Right atrium auricular region (tissue), 2 donors: Measurements from ENCODE around the gene MFGE8. TPM values are rescaled to one million over a fixed set of nuclear protein-coding genes. Genes with fewer than 3 reads are reported as not detected.

Source experiments
- DNase-seq: peaks from one replicate; pipeline ENCODE4 v3.0.0-alpha.2; 2019; ENCODE audit warnings: low spot score
- H3K27ac ChIP-seq, 2 donors: fragments of 200-600 bp; sonication (generic); 1 replicate in 1 of 2; 2 replicates in 1 of 2; pipeline ENCODE4 v1.5.1; 2016 to 2019
- H3K27me3 ChIP-seq, 2 donors: fragments of 200-600 bp; sonication (generic); one replicate each; pipeline versions ENCODE4 v1.5.1 to v1.6.0; 2017 to 2019
- H3K36me3 ChIP-seq: fragments of 200-600 bp; sonication (generic); one replicate; pipeline ENCODE4 v1.5.1; 2016
- H3K4me1 ChIP-seq, 2 donors: fragments of 200-600 bp; sonication (generic); one replicate each; pipeline versions ENCODE4 v1.5.1 to v1.6.0; 2017 to 2019
- H3K4me3 ChIP-seq, 2 donors: fragments of 200-600 bp; sonication (generic); 1 replicate in 1 of 2; 2 replicates in 1 of 2; pipeline ENCODE4 v1.5.1; 2017 to 2019; ENCODE audit warnings: mild to moderate bottlenecking in 1 of 2, moderate library complexity in 1 of 2
- H3K9me3 ChIP-seq, 2 donors: fragments of 200-600 bp; sonication (generic); one replicate each; pipeline ENCODE4 v1.5.1; 2019
- CTCF ChIP-seq, 2 donors: fragments of 200-600 bp; sonication (generic); IDR thresholded peaks; one replicate each; pipeline ENCODE4 v1.5.1; 2019; ENCODE audit warnings: antibody characterized with exemption in 2 of 2
- total RNA-seq, 2 donors: library from RNA; depleted of rRNA; stranded (reverse); fragments of >200 nt; gene quantifications; one replicate each; pipeline ENCODE4 v1.1.0, GENCODE V29; 2016

The MFGE8 gene
- total RNA-seq: 100 to 1,000 TPM; 341 to 552 TPM

GRCh38 chr15:88913017-88913849 lies at the start of gene MFGE8:
MFGE8 (minus strand) TSS chr15:88913379; CDS start chr15:88913319, 60 bp downstream.
- Histone ChIP-seq H3K9me3 (no peaks in the 10 kb centered on the region), H3K4me1 (peaks cover 0 to 50% of the 10 kb centered on the region in 2 donors), H3K27ac (peak within 1 kb of the TSS; percentile 91 to 97), H3K36me3 (peaks cover 24% of the 10 kb centered on the region), H3K27me3 (no peaks in the 10 kb centered on the region), H3K4me3 (peak within 1 kb of the TSS; percentile 78 to 80)
- no peak for DNase-seq
- peak in 1 of 2 donors; percentile 45 for TF ChIP-seq CTCF (IDR thresholded peaks at IDR 0.05)

- Histone ChIP-seq H3K4me3 (no peak overlapping the region), H3K4me1 (peaks cover 0 to 4% of the 10 kb centered on the region in 2 donors), H3K36me3 (no peaks in the 10 kb centered on the region), H3K9me3 (peaks cover 0 to 9% of the 10 kb centered on the region in 2 donors), H3K27me3 (no peaks in the 10 kb centered on the region), H3K27ac (no peak overlapping the region)
- no peak for TF ChIP-seq CTCF (IDR thresholded peaks at IDR 0.05)
- DNase-seq: no peak
Observed at GRCh38 chr15:88959445-88959844, 46.3 kb upstream of the MFGE8 start.

DNA sequence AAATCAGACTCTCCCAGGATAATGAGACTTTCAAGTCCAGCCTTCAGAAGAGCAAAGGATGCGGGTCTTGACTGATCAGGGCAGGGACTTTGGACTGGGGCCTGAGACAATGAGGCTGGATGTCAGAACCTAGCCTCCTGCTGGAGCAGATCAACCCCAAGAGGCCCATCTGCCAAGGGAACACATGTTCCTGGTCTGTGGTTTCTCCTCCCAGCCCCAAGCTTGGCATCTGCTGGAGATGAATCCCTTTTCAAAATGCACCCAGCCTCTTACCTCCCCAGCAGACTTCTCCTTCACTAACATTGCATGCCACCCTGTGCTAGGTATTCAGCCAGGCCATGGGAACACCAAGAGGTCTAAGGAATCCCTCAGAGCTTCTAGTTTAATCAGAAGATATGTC lies 43.7 kb upstream of the MFGE8 start:
- peaks cover 0 to 4% of the 10 kb centered on the region in 2 donors for H3K4me1 ChIP-seq
- H3K27me3 ChIP-seq: no peaks in the 10 kb centered on the region
- no peaks in the 10 kb centered on the region for H3K36me3 ChIP-seq
- no peak overlapping the region for H3K4me3 ChIP-seq
- TF ChIP-seq CTCF (IDR thresholded peaks at IDR 0.05): no peak
- H3K9me3 ChIP-seq: no peaks in the 10 kb centered on the region
- no peak for DNase-seq
- no peak overlapping the region for H3K27ac ChIP-seq

GRCh38 chr15:88956263-88956662 lies 43.1 kb upstream of the MFGE8 start:
- Histone ChIP-seq H3K4me1 (peaks cover 0 to 4% of the 10 kb centered on the region in 2 donors), H3K27me3 (no peaks in the 10 kb centered on the region), H3K27ac (no peak overlapping the region), H3K36me3 (no peaks in the 10 kb centered on the region), H3K9me3 (no peaks in the 10 kb centered on the region), H3K4me3 (no peak overlapping the region)
- no peak for DNase-seq
- no peak for TF ChIP-seq CTCF (IDR thresholded peaks at IDR 0.05)

- no peak for DNase-seq
- TF ChIP-seq CTCF (IDR thresholded peaks at IDR 0.05): no peak
- no peaks in the 10 kb centered on the region for H3K9me3 ChIP-seq
- no peaks in the 10 kb centered on the region for H3K36me3 ChIP-seq
- peaks cover 0 to 4% of the 10 kb centered on the region in 2 donors for H3K4me1 ChIP-seq
- no peak overlapping the region for H3K4me3 ChIP-seq
- H3K27me3 ChIP-seq: no peaks in the 10 kb centered on the region
- peak overlapping the region in 1 of 2 donors; percentile 16 for H3K27ac ChIP-seq
Observed at GRCh38 chr15:88954431-88955277, 41.5 kb upstream of the MFGE8 start.
